Prostate gland (tissue), 2 donors: ENCODE results near the gene RPS6KA2.

Experiments
- CTCF ChIP-seq, 4 experiments: fragments of 200-600 bp in 2 of 4; fragments of 450-650 bp in 2 of 4; sonication (generic) in 2 of 4; IDR thresholded peaks; 1 replicate in 3 of 4; 2 replicates in 1 of 4; pipeline ENCODE4 v1.5.1; 2016 to 2019; ENCODE audit warnings: antibody characterized with exemption in 4 of 4, mild to moderate bottlenecking in 2 of 4, moderate library complexity in 2 of 4
- POLR2A ChIP-seq: fragments of 450-650 bp; IDR thresholded peaks from one replicate; pipeline ENCODE4 v1.6.1; 2016; ENCODE audit warnings: antibody characterized with exemption, mild to moderate bottlenecking

- no peak for TF ChIP-seq CTCF (IDR thresholded peaks at IDR 0.05)
- no peak for TF ChIP-seq POLR2A
Measured at GRCh38 chr6:166516251-166516884, 110.7 kb downstream of the RPS6KA2 start.
